GM12878 (cell line): Measurements from ENCODE around the gene EHD4. TPM values are rescaled to one million over a fixed set of nuclear protein-coding genes. Genes with fewer than 3 reads are reported as not detected.

Source experiments
- ATAC-seq: fragments of 200-7000 bp; cut with Tn5 transposase; 3 replicates; pipeline ENCODE4 v1.9.1; 2020; ENCODE audit warnings: mild to moderate bottlenecking, moderate library complexity
- BruUV-seq: library from RNA; stranded (reverse); fragments of 400-500 nt; replicated peaks from 2 replicates; lab custom pipeline; 2021; lab: Mats Ljungman, UMichigan
- CTCF ChIA-PET: fragments of 300-600 bp; sonication (Branson Sonifier 250); formaldehyde crosslinking; extraction: SDS; loops from one replicate; lab custom pipeline; 2021; ENCODE audit warnings: inconsistent platforms; lab: Yijun Ruan, JAX
- POLR2A ChIA-PET: fragments of 350-600 bp; formaldehyde crosslinking; extraction: SDS; loops from one replicate; lab custom pipeline; 2021; ENCODE audit warnings: inconsistent platforms; lab: Charles Lee
- RAD21 ChIA-PET: fragments of 300-600 bp; sonication (Branson Sonifier 250); formaldehyde crosslinking; loops from one replicate; lab custom pipeline; 2023; ENCODE audit warnings: antibody characterized with exemption; ENCODE audit not compliant: unreplicated experiment; lab: Charles Lee
- SMC1A ChIA-PET: fragments of 300-600 bp; sonication (Branson Sonifier 250); formaldehyde crosslinking; loops from one replicate; lab custom pipeline; 2023; ENCODE audit not compliant: unreplicated experiment, uncharacterized antibody; lab: Charles Lee
- DNase-seq: peaks from one replicate; pipeline ENCODE4 v3.0.0-alpha.2; 2011; ENCODE audit warnings: low read depth, low spot score
- FAIRE-seq: peaks from 3 replicates; lab custom pipeline; 2011; peaks lifted over from hg19 to GRCh38; lab: Jason Lieb, UNC
- H2AFZ ChIP-seq: 2 replicates; pipeline ENCODE4 v1.6.0; 2011; ENCODE audit warnings: low read depth, low read length, control low read depth; ENCODE audit not compliant: control insufficient read depth
- H3K27ac ChIP-seq: 2 replicates; pipeline ENCODE4 v1.5.1; 2011; ENCODE audit warnings: control low read depth; ENCODE audit not compliant: control insufficient read depth, insufficient read depth
- H3K27me3 ChIP-seq, 2 experiments: replicated peaks in 1 of 2; 2 replicates each; pipeline versions ENCODE4 v1.6.0 to v1.6.1; 2011; ENCODE audit warnings: low read length in 1 of 2; ENCODE audit not compliant: control insufficient read depth in 2 of 2, insufficient read depth in 2 of 2
- H3K36me3 ChIP-seq, 2 experiments: 2 replicates each; pipeline ENCODE4 v1.5.1; 2011; ENCODE audit warnings: low read length in 1 of 2; ENCODE audit not compliant: control insufficient read depth in 2 of 2, insufficient read depth in 2 of 2
- H3K4me1 ChIP-seq: 2 replicates; pipeline ENCODE4 v1.6.1; 2011; ENCODE audit warnings: mild to moderate bottlenecking, low read length, moderate library complexity, mixed read lengths; ENCODE audit not compliant: control insufficient read depth, insufficient read depth
- H3K4me2 ChIP-seq: 2 replicates; pipeline ENCODE4 v1.6.0; 2011; ENCODE audit warnings: control low read depth; ENCODE audit not compliant: control insufficient read depth, insufficient read depth
- H3K4me3 ChIP-seq: fragments of 200-600 bp; sonication (generic); 2 replicates; pipeline ENCODE4 v1.5.1; 2016
- H3K79me2 ChIP-seq: 2 replicates; pipeline ENCODE4 v1.6.0; 2011; ENCODE audit warnings: low read length; ENCODE audit not compliant: control insufficient read depth, insufficient read depth
- H3K9ac ChIP-seq: 2 replicates; pipeline ENCODE4 v1.8.0; 2011; ENCODE audit warnings: low read length, control low read depth, mixed read lengths; ENCODE audit not compliant: control insufficient read depth, insufficient read depth
- H3K9me3 ChIP-seq: replicated peaks from 3 replicates; pipeline ENCODE4 v1.5.1; 2011; ENCODE audit warnings: mild to moderate bottlenecking, low read length; ENCODE audit not compliant: control insufficient read depth, insufficient read depth
- H4K20me1 ChIP-seq: 2 replicates; pipeline ENCODE4 v1.6.0; 2011; ENCODE audit not compliant: control insufficient read depth, insufficient read depth
- CBFB ChIP-seq: IDR thresholded peaks from 2 replicates; pipeline ENCODE4 v1.6.1; 2016; ENCODE audit warnings: antibody characterized with exemption, low read depth
- IRF4 ChIP-seq: IDR thresholded peaks from 2 replicates; pipeline ENCODE4 v1.6.1; 2011; ENCODE audit warnings: low read depth, low read length
- KLF5 ChIP-seq: fragments of 450-650 bp; IDR thresholded peaks from 2 replicates; pipeline ENCODE4 v1.6.1; 2014; ENCODE audit warnings: mild to moderate bottlenecking; ENCODE audit not compliant: partially characterized antibody
- NBN ChIP-seq: fragments of 450-650 bp; IDR thresholded peaks from 2 replicates; pipeline ENCODE4 v1.6.1; 2016
- SKIL ChIP-seq: fragments of 450-650 bp; IDR thresholded peaks from 2 replicates; pipeline ENCODE4 v1.6.1; 2017; ENCODE audit warnings: mild to moderate bottlenecking, low read depth, inconsistent platforms; ENCODE audit not compliant: poor library complexity, severe bottlenecking
- SMAD1 ChIP-seq: fragments of 450-650 bp; IDR thresholded peaks from 2 replicates; pipeline ENCODE4 v1.6.1; 2018; ENCODE audit warnings: mild to moderate bottlenecking, low read depth; ENCODE audit not compliant: partially characterized antibody
- SREBF1 ChIP-seq: IDR thresholded peaks from 2 replicates; pipeline ENCODE4 v1.6.1; 2012; ENCODE audit warnings: mild to moderate bottlenecking, low read length
- TAF1 ChIP-seq: IDR thresholded peaks from 2 replicates; pipeline ENCODE4 v1.6.1; 2011; ENCODE audit warnings: mild to moderate bottlenecking, low read depth, low read length, borderline replicate concordance
- WGBS: methylation state at CpG from one replicate; pipeline ENCODE4 v1.1.6; 2016; ENCODE audit warnings: low lambda C conversion rate; ENCODE audit not compliant: insufficient replicate concordance, insufficient coverage; ENCODE audit errors: missing lambda C conversion rate; 5-methylcytosine and 5-hydroxymethylcytosine counted together
- in situ Hi-C: fragments of 300-500 bp; cut with MboI; formaldehyde crosslinking; loops from 9 replicates; pipeline ENCODE4 v1.14.3; 2018; ENCODE audit warnings: mixed read lengths
- intact Hi-C: fragments of 100-400 bp; cut with micrococcal nuclease; formaldehyde crosslinking; loops from one replicate; pipeline ENCODE4 v1.14.2; 2022; ENCODE audit not compliant: unreplicated experiment
- polyA plus RNA-seq, 11 experiments: library from polyadenylated mRNA; depleted of rRNA in 4 of 11; unstranded in 6 of 11; stranded (reverse) in 5 of 11; fragments of >200 nt; fragmentation: Nextera tagmentation in 4 of 11; fragmentation: Illumina TruSeq in 1 of 11; extraction: Ambion mirVana in 4 of 11; extraction: Trizol in 1 of 11; gene quantifications; 1 replicate in 1 of 11; 2 replicates in 10 of 11; pipeline versions ENCODE4 v1.2.1 to v1.2.3, GENCODE V29; 2011 to 2016; ENCODE audit warnings: inconsistent platforms in 2 of 11, missing spikeins in 2 of 11, low read depth in 1 of 11
- total RNA-seq, 4 experiments: library from RNA; depleted of rRNA in 3 of 4; stranded (reverse); fragments of >200 nt in 3 of 4; fragmentation: Illumina TruSeq in 1 of 4; extraction: Trizol in 1 of 4; gene quantifications; 2 replicates each; pipeline versions ENCODE4 v1.2.1 to v1.2.3, GENCODE V29; 2013 to 2021
- TF ChIP-seq, protein P1 (sequence below): IDR thresholded peaks from 2 replicates; pipeline ENCODE4 v1.6.1; 2011; ENCODE audit warnings: borderline replicate concordance, low read depth, mild to moderate bottlenecking, moderate library complexity, low read length; ENCODE audit not compliant: insufficient read depth, poor library complexity, severe bottlenecking
- TF ChIP-seq, protein P2 (sequence below): fragments of 450-650 bp; IDR thresholded peaks from 2 replicates; pipeline ENCODE4 v1.6.1; 2017; ENCODE audit warnings: mild to moderate bottlenecking, moderate library complexity
- TF ChIP-seq, protein P3 (sequence below): fragments of 450-650 bp; IDR thresholded peaks from 2 replicates; pipeline ENCODE4 v1.6.1; 2016; ENCODE audit warnings: mild to moderate bottlenecking, moderate library complexity, borderline replicate concordance

EHD4 gene
- total and polyA plus RNA-seq, 10 of the 15 experiments (the other 5 are each of a cell fraction or from before 2014, with no cell fraction given) = 4.2 to 62.9 (median 44.7) TPM

DNA sequence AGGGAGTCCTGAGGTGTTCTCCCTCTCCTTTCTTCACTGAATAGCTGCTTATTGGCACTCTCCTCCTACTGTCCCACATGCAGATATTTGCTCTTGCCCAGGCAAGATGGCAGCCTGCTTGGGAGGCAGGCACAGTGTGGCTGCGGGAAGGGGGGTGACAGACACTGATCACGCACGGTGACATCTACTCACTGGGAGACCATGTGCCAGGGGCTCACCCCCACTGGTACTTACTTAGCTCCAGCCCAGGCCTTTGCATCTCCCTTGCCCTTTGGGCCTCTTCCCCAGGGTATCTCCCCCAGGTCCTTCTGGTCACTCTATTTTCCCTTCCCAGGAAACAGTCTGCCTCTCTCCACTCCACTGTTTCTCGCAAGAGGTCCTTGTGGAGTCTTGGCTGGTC, 42.0 kb upstream of the EHD4 start:
- CTCF ChIA-PET = interaction anchor here (0.9 kb wide), 1 partner anchor 11 kb away, joined by 4 read pairs; no protein-coding TSS in a partner anchor
- SMC1A ChIA-PET = no interaction called here
- ATAC-seq = no peak
- TF ChIP-seq CBFB (no peak), SKIL (no peak), KLF5 (no peak), NBN (no peak), SREBF1 (no peak), TAF1 (no peak), SMAD1 (no peak), IRF4 (no peak)
- TF ChIP-seq, protein P1, sequence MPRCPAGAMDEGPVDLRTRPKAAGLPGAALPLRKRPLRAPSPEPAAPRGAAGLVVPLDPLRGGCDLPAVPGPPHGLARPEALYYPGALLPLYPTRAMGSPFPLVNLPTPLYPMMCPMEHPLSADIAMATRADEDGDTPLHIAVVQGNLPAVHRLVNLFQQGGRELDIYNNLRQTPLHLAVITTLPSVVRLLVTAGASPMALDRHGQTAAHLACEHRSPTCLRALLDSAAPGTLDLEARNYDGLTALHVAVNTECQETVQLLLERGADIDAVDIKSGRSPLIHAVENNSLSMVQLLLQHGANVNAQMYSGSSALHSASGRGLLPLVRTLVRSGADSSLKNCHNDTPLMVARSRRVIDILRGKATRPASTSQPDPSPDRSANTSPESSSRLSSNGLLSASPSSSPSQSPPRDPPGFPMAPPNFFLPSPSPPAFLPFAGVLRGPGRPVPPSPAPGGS = no peak
- TF ChIP-seq, protein P2, sequence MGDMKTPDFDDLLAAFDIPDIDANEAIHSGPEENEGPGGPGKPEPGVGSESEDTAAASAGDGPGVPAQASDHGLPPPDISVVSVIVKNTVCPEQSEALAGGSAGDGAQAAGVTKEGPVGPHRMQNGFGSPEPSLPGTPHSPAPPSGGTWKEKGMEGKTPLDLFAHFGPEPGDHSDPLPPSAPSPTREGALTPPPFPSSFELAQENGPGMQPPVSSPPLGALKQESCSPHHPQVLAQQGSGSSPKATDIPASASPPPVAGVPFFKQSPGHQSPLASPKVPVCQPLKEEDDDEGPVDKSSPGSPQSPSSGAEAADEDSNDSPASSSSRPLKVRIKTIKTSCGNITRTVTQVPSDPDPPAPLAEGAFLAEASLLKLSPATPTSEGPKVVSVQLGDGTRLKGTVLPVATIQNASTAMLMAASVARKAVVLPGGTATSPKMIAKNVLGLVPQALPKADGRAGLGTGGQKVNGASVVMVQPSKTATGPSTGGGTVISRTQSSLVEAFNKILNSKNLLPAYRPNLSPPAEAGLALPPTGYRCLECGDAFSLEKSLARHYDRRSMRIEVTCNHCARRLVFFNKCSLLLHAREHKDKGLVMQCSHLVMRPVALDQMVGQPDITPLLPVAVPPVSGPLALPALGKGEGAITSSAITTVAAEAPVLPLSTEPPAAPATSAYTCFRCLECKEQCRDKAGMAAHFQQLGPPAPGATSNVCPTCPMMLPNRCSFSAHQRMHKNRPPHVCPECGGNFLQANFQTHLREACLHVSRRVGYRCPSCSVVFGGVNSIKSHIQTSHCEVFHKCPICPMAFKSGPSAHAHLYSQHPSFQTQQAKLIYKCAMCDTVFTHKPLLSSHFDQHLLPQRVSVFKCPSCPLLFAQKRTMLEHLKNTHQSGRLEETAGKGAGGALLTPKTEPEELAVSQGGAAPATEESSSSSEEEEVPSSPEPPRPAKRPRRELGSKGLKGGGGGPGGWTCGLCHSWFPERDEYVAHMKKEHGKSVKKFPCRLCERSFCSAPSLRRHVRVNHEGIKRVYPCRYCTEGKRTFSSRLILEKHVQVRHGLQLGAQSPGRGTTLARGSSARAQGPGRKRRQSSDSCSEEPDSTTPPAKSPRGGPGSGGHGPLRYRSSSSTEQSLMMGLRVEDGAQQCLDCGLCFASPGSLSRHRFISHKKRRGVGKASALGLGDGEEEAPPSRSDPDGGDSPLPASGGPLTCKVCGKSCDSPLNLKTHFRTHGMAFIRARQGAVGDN = no peak
- TF ChIP-seq, protein P3, sequence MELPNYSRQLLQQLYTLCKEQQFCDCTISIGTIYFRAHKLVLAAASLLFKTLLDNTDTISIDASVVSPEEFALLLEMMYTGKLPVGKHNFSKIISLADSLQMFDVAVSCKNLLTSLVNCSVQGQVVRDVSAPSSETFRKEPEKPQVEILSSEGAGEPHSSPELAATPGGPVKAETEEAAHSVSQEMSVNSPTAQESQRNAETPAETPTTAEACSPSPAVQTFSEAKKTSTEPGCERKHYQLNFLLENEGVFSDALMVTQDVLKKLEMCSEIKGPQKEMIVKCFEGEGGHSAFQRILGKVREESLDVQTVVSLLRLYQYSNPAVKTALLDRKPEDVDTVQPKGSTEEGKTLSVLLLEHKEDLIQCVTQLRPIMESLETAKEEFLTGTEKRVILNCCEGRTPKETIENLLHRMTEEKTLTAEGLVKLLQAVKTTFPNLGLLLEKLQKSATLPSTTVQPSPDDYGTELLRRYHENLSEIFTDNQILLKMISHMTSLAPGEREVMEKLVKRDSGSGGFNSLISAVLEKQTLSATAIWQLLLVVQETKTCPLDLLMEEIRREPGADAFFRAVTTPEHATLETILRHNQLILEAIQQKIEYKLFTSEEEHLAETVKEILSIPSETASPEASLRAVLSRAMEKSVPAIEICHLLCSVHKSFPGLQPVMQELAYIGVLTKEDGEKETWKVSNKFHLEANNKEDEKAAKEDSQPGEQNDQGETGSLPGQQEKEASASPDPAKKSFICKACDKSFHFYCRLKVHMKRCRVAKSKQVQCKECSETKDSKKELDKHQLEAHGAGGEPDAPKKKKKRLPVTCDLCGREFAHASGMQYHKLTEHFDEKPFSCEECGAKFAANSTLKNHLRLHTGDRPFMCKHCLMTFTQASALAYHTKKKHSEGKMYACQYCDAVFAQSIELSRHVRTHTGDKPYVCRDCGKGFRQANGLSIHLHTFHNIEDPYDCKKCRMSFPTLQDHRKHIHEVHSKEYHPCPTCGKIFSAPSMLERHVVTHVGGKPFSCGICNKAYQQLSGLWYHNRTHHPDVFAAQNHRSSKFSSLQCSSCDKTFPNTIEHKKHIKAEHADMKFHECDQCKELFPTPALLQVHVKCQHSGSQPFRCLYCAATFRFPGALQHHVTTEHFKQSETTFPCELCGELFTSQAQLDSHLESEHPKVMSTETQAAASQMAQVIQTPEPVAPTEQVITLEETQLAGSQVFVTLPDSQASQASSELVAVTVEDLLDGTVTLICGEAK = no peak

More for the DNA sequence above, 42.0 kb upstream of the EHD4 start:
- RAD21 ChIA-PET = no interaction called here
- POLR2A ChIA-PET = no interaction called here
- Histone ChIP-seq H3K4me3 (no peak overlapping the region), H3K9me3 (no peaks in the 10 kb centered on the region), H3K27ac (no peak overlapping the region), H3K4me2 (no peak overlapping the region), H3K9ac (no peak overlapping the region), H3K27me3 (no peaks in the 10 kb centered on the region; a peak in 1 of 4 replicates), H3K79me2 (no peaks in the 10 kb centered on the region), H2AFZ (no peak overlapping the region), H3K4me1 (peaks cover 9% of the 10 kb centered on the region), H3K36me3 (no peaks in the 10 kb centered on the region), H4K20me1 (no peaks in the 10 kb centered on the region)
- FAIRE-seq (no peak), DNase-seq (no peak)
- intact Hi-C loops = no loop called here
- WGBS = 91% methylated on average over 4 of the region's 4 CpGs
- no TSS peak for BruUV-seq
- in situ Hi-C loops = no loop called here
